Vagina (tissue), 2 donors: ENCODE results near the gene FCMR. TPM values are rescaled to one million over a fixed set of nuclear protein-coding genes. Genes with fewer than 3 reads are reported as not detected.

Experiments
- DNase-seq, 2 donors: peaks; one replicate each; pipeline ENCODE4 v3.0.0-alpha.2; 2017; ENCODE audit errors: extremely low spot score in 2 of 2
- H3K27ac ChIP-seq: fragments of 200-600 bp; sonication (generic); one replicate; pipeline ENCODE4 v1.5.1; 2019
- H3K27me3 ChIP-seq: fragments of 200-600 bp; sonication (generic); one replicate; pipeline ENCODE4 v1.5.1; 2019
- H3K36me3 ChIP-seq, 2 donors: fragments of 200-600 bp; sonication (generic); one replicate each; pipeline ENCODE4 v1.5.1; 2017 to 2019
- H3K4me1 ChIP-seq: fragments of 200-600 bp; sonication (generic); one replicate; pipeline ENCODE4 v1.5.1; 2019
- H3K4me3 ChIP-seq, 2 donors: fragments of 200-600 bp; sonication (generic); 1 replicate in 1 of 2; 2 replicates in 1 of 2; pipeline ENCODE4 v1.5.1; 2016 to 2019
- H3K9me3 ChIP-seq: fragments of 200-600 bp; sonication (generic); one replicate; pipeline ENCODE4 v1.5.1; 2019
- CTCF ChIP-seq, 3 experiments: fragments of 450-650 bp in 2 of 3; fragments of 200-600 bp in 1 of 3; sonication (generic) in 1 of 3; IDR thresholded peaks; one replicate each; pipeline ENCODE4 v1.5.1; 2017 to 2019; ENCODE audit warnings: antibody characterized with exemption in 3 of 3, mild to moderate bottlenecking in 2 of 3, moderate library complexity in 2 of 3
- POLR2A ChIP-seq, 2 donors: fragments of 450-650 bp; IDR thresholded peaks; one replicate each; pipeline ENCODE4 v1.6.1; 2017; ENCODE audit warnings: antibody characterized with exemption in 2 of 2, mild to moderate bottlenecking in 2 of 2, moderate library complexity in 2 of 2
- POLR2AphosphoS5 ChIP-seq, 2 donors: sonication (generic); formaldehyde crosslinking; IDR thresholded peaks; one replicate each; pipeline ENCODE4 v1.9.0; 2017; ENCODE audit warnings: antibody characterized with exemption in 2 of 2, mild to moderate bottlenecking in 2 of 2, low read depth in 1 of 2; ENCODE audit not compliant: insufficient read depth in 1 of 2
- intact Hi-C: fragments of 100-400 bp; cut with DNase I; formaldehyde crosslinking; loops from one replicate; pipeline ENCODE4 v1.15.1; 2023
- total RNA-seq: library from RNA; depleted of rRNA; stranded (reverse); fragments of >200 nt; gene quantifications from one replicate; pipeline ENCODE4 v1.2.3, GENCODE V29; 2016

FCMR gene
- total RNA-seq, 1 donor from 2014 or later = 12.3 TPM

- no peak for DNase-seq
- H3K4me3 ChIP-seq = no peak within 1 kb of the TSS
Measured at GRCh38 chr1:206946261-206946660, 24.5 kb upstream of the FCMR start, which contains the start of gene PIGR. Gene PIGR (minus strand): TSS chr1:206946466. CDS start chr1:206940531, 5,935 bp downstream.

GRCh38 chr1:206945779-206946178, 24.0 kb upstream of the FCMR start:
- no peak overlapping the region for H3K27ac ChIP-seq

More at GRCh38 chr1:206946261-206946660, 24.5 kb upstream of the FCMR start, which contains the start of gene PIGR:
- Histone ChIP-seq H3K9me3 (no peaks in the 10 kb centered on the region), H3K4me1 (no peaks in the 10 kb centered on the region), H3K27me3 (no peaks in the 10 kb centered on the region), H3K36me3 (no peaks in the 10 kb centered on the region), H3K27ac (no peak within 1 kb of the TSS)
- TF ChIP-seq CTCF (IDR thresholded peaks at IDR 0.05) (no peak), POLR2AphosphoS5 (IDR thresholded peaks at IDR 0.05; ENCODE audit: insufficient read depth in 1 of 2, low read depth in 1 of 2) (no peak), POLR2A (IDR thresholded peaks at IDR 0.05) (no peak)
- intact Hi-C loops = no loop called here

GRCh38 chr1:206944703-206945102, 23.0 kb upstream of the FCMR start:
- H3K9me3 ChIP-seq = no peaks in the 10 kb centered on the region
- no peaks in the 10 kb centered on the region for H3K4me1 ChIP-seq
- H3K36me3 ChIP-seq = no peaks in the 10 kb centered on the region
- no peak for TF ChIP-seq POLR2AphosphoS5 (IDR thresholded peaks at IDR 0.05; ENCODE audit: insufficient read depth in 1 of 2, low read depth in 1 of 2)
- H3K4me3 ChIP-seq = no peak overlapping the region
- H3K27me3 ChIP-seq = no peaks in the 10 kb centered on the region
- no peak for DNase-seq
- H3K27ac ChIP-seq = no peak overlapping the region
- intact Hi-C loops = no loop called here

More at GRCh38 chr1:206945779-206946178, 24.0 kb upstream of the FCMR start:
- no peak for TF ChIP-seq CTCF (IDR thresholded peaks at IDR 0.05)
- TF ChIP-seq POLR2AphosphoS5 (IDR thresholded peaks at IDR 0.05; ENCODE audit: insufficient read depth in 1 of 2, low read depth in 1 of 2) = no peak
- Histone ChIP-seq H3K4me3 (no peak overlapping the region), H3K27me3 (no peaks in the 10 kb centered on the region), H3K36me3 (no peaks in the 10 kb centered on the region), H3K4me1 (no peaks in the 10 kb centered on the region), H3K9me3 (no peaks in the 10 kb centered on the region)
- intact Hi-C loops = no loop called here
- DNase-seq = no peak

GRCh38 chr1:206941766-206942418, 20.2 kb upstream of the FCMR start:
- Histone ChIP-seq H3K4me1 (no peaks in the 10 kb centered on the region), H3K27ac (no peak overlapping the region), H3K9me3 (no peaks in the 10 kb centered on the region)

GRCh38 chr1:206940588-206940936, 18.8 kb upstream of the FCMR start:
- H3K27me3 ChIP-seq = no peaks in the 10 kb centered on the region
- H3K36me3 ChIP-seq = no peaks in the 10 kb centered on the region
- H3K27ac ChIP-seq = no peak overlapping the region
- intact Hi-C loops = no loop called here
- no peak for DNase-seq
- H3K4me1 ChIP-seq = no peaks in the 10 kb centered on the region
- no peak for TF ChIP-seq POLR2AphosphoS5 (IDR thresholded peaks at IDR 0.05; ENCODE audit: insufficient read depth in 1 of 2, low read depth in 1 of 2)
- TF ChIP-seq POLR2A (IDR thresholded peaks at IDR 0.05) = no peak
- TF ChIP-seq CTCF (IDR thresholded peaks at IDR 0.05) = no peak
- no peak overlapping the region for H3K4me3 ChIP-seq
- no peaks in the 10 kb centered on the region for H3K9me3 ChIP-seq

More at GRCh38 chr1:206941766-206942418, 20.2 kb upstream of the FCMR start:
- H3K4me3 ChIP-seq = no peak overlapping the region
- no peaks in the 10 kb centered on the region for H3K27me3 ChIP-seq
- TF ChIP-seq CTCF (IDR thresholded peaks at IDR 0.05) (no peak), POLR2A (IDR thresholded peaks at IDR 0.05) (no peak), POLR2AphosphoS5 (IDR thresholded peaks at IDR 0.05; ENCODE audit: insufficient read depth in 1 of 2, low read depth in 1 of 2) (no peak)
- no peak for DNase-seq
- intact Hi-C loops = no loop called here
- no peaks in the 10 kb centered on the region for H3K36me3 ChIP-seq
